ENCODE data around the gene CYSTM1. TPM values are rescaled to one million over a fixed set of nuclear protein-coding genes. Genes with fewer than 3 reads are reported as not detected.

Gene CYSTM1
- total RNA-seq, 3 donors from 2014 or later (not counting 1 experiment from before 2014, with no cell fraction given) = 3.9 to 4.9 (median 4.2) TPM

- H3K36me3 ChIP-seq (ENCODE audit: control insufficient read depth, insufficient read depth, low read length) = no peaks in the 10 kb centered on the region
- no peak for TF ChIP-seq CTCF (IDR thresholded peaks at IDR 0.05)
- no peaks in the 10 kb centered on the region for H3K27me3 Mint-ChIP-seq (ENCODE audit: low read depth in 2 of 2)
- H3K27ac ChIP-seq (ENCODE audit: low read length) = no peak overlapping the region
- H3K4me3 Mint-ChIP-seq = peak overlapping the region; percentile 66
- H3K9me3 Mint-ChIP-seq = no peaks in the 10 kb centered on the region
- peaks cover 13% of the 10 kb centered on the region for H3K4me1 ChIP-seq (ENCODE audit: control insufficient read depth, insufficient read depth, low read length)
- ATAC-seq (peak; percentile 68 to 83 (median 78)), DNase-seq (no peak)
- H3K9me3 ChIP-seq (ENCODE audit: control insufficient read depth, insufficient read depth, low read length) = no peaks in the 10 kb centered on the region
- no peak overlapping the region for H3K4me3 ChIP-seq (ENCODE audit: low read length)
- peak overlapping the region in 1 of 2 donors; percentile 6 for H3K27ac Mint-ChIP-seq
- H3K4me1 Mint-ChIP-seq = peaks cover 37% of the 10 kb centered on the region in 2 donors
- intact Hi-C loops (cut with micrococcal nuclease) = no loop called here
- 69% methylated on average over 4 of the region's 4 CpGs for WGBS (ENCODE audit: insufficient coverage)
- H3K27me3 ChIP-seq (ENCODE audit: control insufficient read depth, insufficient read depth, low read length) = no peaks in the 10 kb centered on the region
- H3K36me3 Mint-ChIP-seq = no peaks in the 10 kb centered on the region
Observed at GRCh38 chr5:140133514-140134167, 41.3 kb upstream of the CYSTM1 start.

GRCh38 chr5:140134277-140134935 lies 40.6 kb upstream of the CYSTM1 start:
- Mint-ChIP-seq H3K36me3 (no peaks in the 10 kb centered on the region), H3K27ac (peak overlapping the region in 1 of 2 donors; percentile 6), H3K9me3 (no peaks in the 10 kb centered on the region), H3K4me3 (peak overlapping the region; percentile 33), H3K27me3 (ENCODE audit: low read depth in 2 of 2) (no peaks in the 10 kb centered on the region), H3K4me1 (peaks cover 37% of the 10 kb centered on the region in 2 donors)
- DNase-seq = no peak
- H3K27me3 ChIP-seq (ENCODE audit: control insufficient read depth, insufficient read depth, low read length) = no peaks in the 10 kb centered on the region
- ATAC-seq = peak in 1 of 3 donors; percentile 27
- no peak for TF ChIP-seq CTCF (IDR thresholded peaks at IDR 0.05)
- H3K36me3 ChIP-seq (ENCODE audit: control insufficient read depth, insufficient read depth, low read length) = no peaks in the 10 kb centered on the region
- H3K27ac ChIP-seq (ENCODE audit: low read length) = no peak overlapping the region
- 75% methylated on average over 2 of the region's 2 CpGs for WGBS (ENCODE audit: insufficient coverage)
- intact Hi-C loops (cut with micrococcal nuclease) = no loop called here
- no peaks in the 10 kb centered on the region for H3K9me3 ChIP-seq (ENCODE audit: control insufficient read depth, insufficient read depth, low read length)
- H3K4me3 ChIP-seq (ENCODE audit: low read length) = no peak overlapping the region
- H3K4me1 ChIP-seq (ENCODE audit: control insufficient read depth, insufficient read depth, low read length) = peaks cover 13% of the 10 kb centered on the region

GRCh38 chr5:140135127-140135526 lies 39.9 kb upstream of the CYSTM1 start:
- H3K27ac Mint-ChIP-seq = no peak overlapping the region
- TF ChIP-seq CTCF (IDR thresholded peaks at IDR 0.05) = no peak
- Histone ChIP-seq H3K27ac (ENCODE audit: low read length) (no peak overlapping the region), H3K9me3 (ENCODE audit: control insufficient read depth, insufficient read depth, low read length) (no peaks in the 10 kb centered on the region), H3K4me1 (ENCODE audit: control insufficient read depth, insufficient read depth, low read length) (peaks cover 13% of the 10 kb centered on the region), H3K4me3 (ENCODE audit: low read length) (no peak overlapping the region), H3K27me3 (ENCODE audit: control insufficient read depth, insufficient read depth, low read length) (no peaks in the 10 kb centered on the region), H3K36me3 (ENCODE audit: control insufficient read depth, insufficient read depth, low read length) (no peaks in the 10 kb centered on the region)
- H3K4me3 Mint-ChIP-seq = no peak overlapping the region
- no peaks in the 10 kb centered on the region for H3K27me3 Mint-ChIP-seq (ENCODE audit: low read depth in 2 of 2)
- ATAC-seq = no peak
- H3K36me3 Mint-ChIP-seq = no peaks in the 10 kb centered on the region
- H3K4me1 Mint-ChIP-seq = peaks cover 37% of the 10 kb centered on the region in 2 donors
- intact Hi-C loops (cut with micrococcal nuclease) = no loop called here
- no peak for DNase-seq
- H3K9me3 Mint-ChIP-seq = no peaks in the 10 kb centered on the region
